Fibroblast of villous mesenchyme (primary cell): ENCODE data around the gene PDZRN3. TPM values are rescaled to one million over a fixed set of nuclear protein-coding genes. Genes with fewer than 3 reads are reported as not detected.

ENCODE experiments used
- DNase-seq: peaks from one replicate; pipeline ENCODE4 v3.0.0-alpha.2; 2010; ENCODE audit warnings: low read depth
- H3K4me3 ChIP-seq: 2 replicates; pipeline ENCODE4 v1.5.1; 2011; ENCODE audit warnings: low read depth, mild to moderate bottlenecking, low read length
- total RNA-seq: library from RNA; depleted of rRNA; stranded (reverse); fragments of >200 nt; gene quantifications from 2 replicates; pipeline ENCODE4 v1.2.3, GENCODE V29; 2012
- TF ChIP-seq, protein P1 (sequence below): IDR thresholded peaks from 2 replicates; pipeline ENCODE4 v1.5.1; 2012; ENCODE audit warnings: low read depth, mild to moderate bottlenecking, low read length; ENCODE audit not compliant: insufficient read depth

Gene PDZRN3
- total RNA-seq, 1 donor: 33.7 TPM

DNA sequence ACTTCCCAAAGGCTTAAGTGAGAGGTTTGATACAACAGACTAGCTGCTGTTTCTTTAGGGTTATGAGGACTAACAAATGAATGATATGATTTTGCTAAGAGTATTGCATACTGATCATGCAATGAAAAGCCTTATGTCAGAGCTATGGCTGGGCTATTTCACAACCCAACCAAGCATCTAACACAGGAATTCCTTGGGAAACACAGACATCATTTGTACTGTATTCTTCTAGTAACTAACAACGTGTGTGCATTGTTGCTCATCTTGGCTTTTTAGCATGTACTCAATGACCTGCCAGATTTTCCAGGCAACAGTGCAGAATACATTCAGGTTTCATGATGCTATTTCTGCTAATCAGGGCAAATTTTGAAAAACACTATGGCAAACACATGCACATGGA lies 19.3 kb downstream of the PDZRN3 start:
- TF ChIP-seq, protein P1, sequence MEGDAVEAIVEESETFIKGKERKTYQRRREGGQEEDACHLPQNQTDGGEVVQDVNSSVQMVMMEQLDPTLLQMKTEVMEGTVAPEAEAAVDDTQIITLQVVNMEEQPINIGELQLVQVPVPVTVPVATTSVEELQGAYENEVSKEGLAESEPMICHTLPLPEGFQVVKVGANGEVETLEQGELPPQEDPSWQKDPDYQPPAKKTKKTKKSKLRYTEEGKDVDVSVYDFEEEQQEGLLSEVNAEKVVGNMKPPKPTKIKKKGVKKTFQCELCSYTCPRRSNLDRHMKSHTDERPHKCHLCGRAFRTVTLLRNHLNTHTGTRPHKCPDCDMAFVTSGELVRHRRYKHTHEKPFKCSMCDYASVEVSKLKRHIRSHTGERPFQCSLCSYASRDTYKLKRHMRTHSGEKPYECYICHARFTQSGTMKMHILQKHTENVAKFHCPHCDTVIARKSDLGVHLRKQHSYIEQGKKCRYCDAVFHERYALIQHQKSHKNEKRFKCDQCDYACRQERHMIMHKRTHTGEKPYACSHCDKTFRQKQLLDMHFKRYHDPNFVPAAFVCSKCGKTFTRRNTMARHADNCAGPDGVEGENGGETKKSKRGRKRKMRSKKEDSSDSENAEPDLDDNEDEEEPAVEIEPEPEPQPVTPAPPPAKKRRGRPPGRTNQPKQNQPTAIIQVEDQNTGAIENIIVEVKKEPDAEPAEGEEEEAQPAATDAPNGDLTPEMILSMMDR: no peak
- H3K4me3 ChIP-seq: no peak overlapping the region
- peak; percentile 80 for DNase-seq

DNA sequence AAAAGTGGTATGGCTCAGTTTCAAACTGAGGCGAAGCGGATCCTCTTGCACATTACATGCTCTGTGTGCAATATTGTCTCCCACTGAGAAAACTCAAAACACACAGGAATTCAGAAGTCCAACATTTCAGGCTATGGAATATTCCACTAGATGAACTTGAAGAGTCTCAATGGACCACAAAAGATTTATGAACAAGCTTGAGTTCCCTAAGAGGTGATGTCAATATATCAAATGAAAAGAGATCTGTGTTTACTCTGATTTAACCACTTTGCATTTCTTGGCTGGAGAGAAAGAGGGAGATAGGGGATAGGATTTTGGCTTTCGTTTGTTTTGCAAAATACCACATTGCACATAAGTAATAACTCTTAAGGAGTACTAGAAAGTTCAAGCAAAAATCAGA lies 20.3 kb downstream of the PDZRN3 start:
- H3K4me3 ChIP-seq: no peak overlapping the region
- TF ChIP-seq, protein P1: no peak
- peak; percentile 80 for DNase-seq

DNA sequence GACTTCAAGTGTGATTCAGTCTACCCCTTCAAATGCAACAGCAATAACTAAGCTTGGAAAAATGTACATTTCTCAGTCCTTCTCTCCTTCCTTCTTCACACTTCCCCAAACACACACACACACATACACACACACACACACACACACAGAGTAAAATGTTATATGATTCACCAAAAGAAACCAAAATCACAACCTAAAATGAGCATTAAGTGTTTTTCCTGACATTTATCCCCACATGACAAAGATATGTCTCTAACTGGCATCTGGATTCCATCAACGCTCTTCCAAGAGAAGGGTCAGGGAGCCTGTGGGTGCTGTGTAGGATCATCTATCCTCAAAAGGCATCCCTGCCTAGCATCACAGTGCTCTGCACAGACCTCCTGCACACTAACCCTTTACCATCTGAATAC lies 21.0 kb downstream of the PDZRN3 start:
- H3K4me3 ChIP-seq: no peak overlapping the region
- TF ChIP-seq, protein P1: no peak
- peak; percentile 77 for DNase-seq

DNA sequence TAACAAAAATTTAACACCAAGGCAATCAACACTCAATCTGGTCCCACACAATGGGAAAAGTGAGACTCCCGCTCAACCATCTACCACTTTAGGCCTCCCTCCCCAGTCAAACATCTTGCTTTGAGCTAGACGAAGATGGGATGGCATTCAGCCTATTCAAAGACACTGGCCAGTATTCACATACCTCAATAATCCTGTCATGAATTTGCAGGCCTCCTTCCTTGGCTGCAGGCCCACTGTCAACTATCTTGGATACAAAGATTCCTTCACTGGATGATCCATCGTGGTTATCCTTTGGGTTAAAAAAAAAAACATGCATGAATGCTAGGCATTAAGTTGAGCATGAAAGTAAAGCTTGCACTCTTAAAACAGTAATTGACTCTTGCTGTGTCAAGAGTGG lies 22.6 kb downstream of the PDZRN3 start:
- peak; percentile 55 for DNase-seq
- TF ChIP-seq, protein P1: no peak

DNA sequence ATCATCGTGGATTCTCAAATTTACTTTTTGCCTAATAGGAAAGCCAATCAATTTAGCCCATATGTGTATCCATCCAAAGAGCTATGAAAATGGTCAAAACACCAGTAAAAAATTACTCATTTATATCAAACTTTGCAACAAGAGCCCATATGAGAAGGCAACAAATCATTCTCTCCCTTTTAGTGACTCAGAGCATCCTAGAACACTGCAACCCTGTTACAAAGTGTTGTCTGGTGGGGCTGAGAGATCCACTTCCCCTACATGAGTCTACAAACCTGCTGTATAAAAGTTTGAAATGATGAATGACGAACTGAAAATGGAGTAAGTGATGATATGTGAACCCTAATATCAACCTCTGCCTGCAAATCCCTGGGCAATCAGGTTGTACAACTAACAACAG lies 23.3 kb downstream of the PDZRN3 start:
- TF ChIP-seq, protein P1: no peak
- no peak for DNase-seq
- no peak overlapping the region for H3K4me3 ChIP-seq

More for the DNA sequence above, 22.6 kb downstream of the PDZRN3 start:
- H3K4me3 ChIP-seq: no peak overlapping the region

DNA sequence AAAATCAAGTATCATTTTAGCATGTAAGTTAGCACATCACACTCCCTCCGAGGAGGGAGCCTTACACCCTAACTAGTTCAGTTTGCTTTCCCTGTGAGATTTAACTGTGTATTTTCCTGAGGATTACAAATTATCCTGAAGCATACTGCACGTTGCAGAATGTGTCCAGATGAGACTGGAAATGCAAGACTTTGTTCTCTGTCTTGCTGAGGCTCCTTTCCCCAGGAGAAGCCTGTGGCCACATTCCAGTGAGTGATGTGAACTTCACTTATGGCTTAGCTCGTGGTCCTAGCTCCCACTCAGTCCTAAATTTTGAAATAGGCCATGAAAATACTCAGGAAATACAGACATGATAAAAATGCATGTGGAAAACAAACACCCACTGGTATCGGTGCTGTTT lies 23.7 kb downstream of the PDZRN3 start:
- no peak overlapping the region for H3K4me3 ChIP-seq
- DNase-seq: no peak
- TF ChIP-seq, protein P1: no peak

DNA sequence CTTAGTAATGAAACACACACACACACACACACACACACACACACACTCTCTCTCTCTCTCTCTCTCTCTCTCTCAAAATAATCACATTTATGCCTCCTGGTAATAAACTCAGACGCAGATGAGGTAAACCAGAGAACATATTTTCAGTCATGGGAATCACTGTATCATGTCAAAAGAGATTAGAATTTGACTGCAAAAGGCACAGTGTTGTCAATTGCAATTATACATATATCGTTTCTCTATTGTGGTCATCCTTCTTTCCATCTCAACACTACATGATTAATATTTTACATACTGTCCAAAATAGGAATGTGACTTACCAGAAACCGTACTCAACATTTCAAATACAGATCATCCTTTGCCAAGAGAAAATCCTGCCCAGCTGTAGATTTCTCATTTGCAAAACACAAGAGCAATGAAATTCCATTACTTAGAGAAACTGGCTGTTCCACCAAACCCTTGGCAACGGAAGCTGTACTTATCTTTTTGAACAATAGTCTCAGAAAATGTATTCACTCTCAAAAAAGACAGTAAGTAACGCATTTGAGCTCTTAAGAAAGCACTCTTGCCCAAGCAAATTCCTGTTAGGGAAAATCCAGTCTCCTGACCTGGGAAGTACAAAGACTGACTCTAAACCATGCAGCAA lies 24.3 kb downstream of the PDZRN3 start:
- DNase-seq: peak; percentile 77
- TF ChIP-seq, protein P1: no peak
- no peak overlapping the region for H3K4me3 ChIP-seq
